GM21515 (cell line): Measurements from ENCODE around the gene ZNF684.
"Not testable (repeated sequence)": the region's sequence is repeated elsewhere in the genome, so short reads cannot be mapped to it uniquely, and the experiment has no call there.

Source experiments
- ATAC-seq: cut with Tn5 transposase; IDR thresholded peaks from one replicate; pipeline ENCODE4 v1.9.1; 2021; ENCODE audit not compliant: unreplicated experiment

Gene ZNF684

GRCh38 chr1:40567825-40568224 is 36.4 kb downstream of the ZNF684 start:
- ATAC-seq, result no peak

GRCh38 chr1:40574805-40575204 is 43.4 kb downstream of the ZNF684 start:
- not testable (repeated sequence) for ATAC-seq

GRCh38 chr1:40575336-40575735 is 43.9 kb downstream of the ZNF684 start:
- no peak for ATAC-seq

- ATAC-seq, result no peak
Measured at GRCh38 chr1:40582116-40582515, 50.7 kb downstream of the ZNF684 start.

GRCh38 chr1:40583980-40584379 is 52.5 kb downstream of the ZNF684 start:
- no peak for ATAC-seq

- ATAC-seq, result no peak
Measured at GRCh38 chr1:40588586-40588985, 57.1 kb downstream of the ZNF684 start.

- ATAC-seq, result no peak
Measured at GRCh38 chr1:40592107-40592803, 60.8 kb downstream of the ZNF684 start.

- ATAC-seq, result no peak
Measured at GRCh38 chr1:40593449-40594186, 62.2 kb downstream of the ZNF684 start.

GRCh38 chr1:40594187-40594531 is 62.7 kb downstream of the ZNF684 start:
- ATAC-seq, result no peak

GRCh38 chr1:40595623-40596022 is 64.2 kb downstream of the ZNF684 start:
- no peak for ATAC-seq
